ENCODE measurements around the gene PLCL2.

DNA sequence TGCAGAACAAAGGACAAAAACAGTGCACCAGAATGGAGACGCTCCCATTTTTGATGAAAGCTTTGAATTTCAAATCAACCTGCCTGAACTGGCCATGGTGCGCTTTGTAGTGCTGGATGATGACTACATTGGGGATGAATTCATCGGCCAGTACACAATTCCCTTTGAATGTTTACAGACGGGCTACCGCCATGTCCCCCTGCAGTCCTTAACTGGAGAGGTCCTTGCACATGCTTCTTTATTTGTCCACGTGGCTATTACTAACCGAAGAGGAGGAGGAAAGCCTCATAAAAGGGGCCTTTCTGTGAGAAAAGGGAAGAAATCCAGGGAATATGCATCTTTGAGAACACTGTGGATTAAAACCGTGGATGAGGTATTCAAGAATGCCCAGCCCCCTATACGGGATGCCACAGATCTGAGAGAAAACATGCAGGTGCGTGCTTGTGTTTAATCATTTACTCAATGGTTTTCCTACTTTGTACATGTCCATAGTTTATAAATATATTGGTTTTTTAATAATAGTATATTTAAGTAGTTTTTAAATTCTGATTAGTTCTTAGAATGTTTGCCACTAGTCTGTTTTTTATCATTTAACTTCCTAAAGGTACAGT, 127.1 kb downstream of the PLCL2 start:
- TF ChIP-seq TAF1 (IDR thresholded peaks at IDR 0.05; ENCODE audit: low read depth, low read length), result no peak
- no peak for TF ChIP-seq POLR2A (IDR thresholded peaks at IDR 0.05; ENCODE audit: low read depth, low read length)
- no peak for TF ChIP-seq POLR2AphosphoS5 (IDR thresholded peaks at IDR 0.05; ENCODE audit: low read depth, low read length)
- TF ChIP-seq SPI1 (IDR thresholded peaks at IDR 0.05; ENCODE audit: low read depth, low read length), result no peak
